CD4-positive, alpha-beta T cell treated with Interleukin-15 for 4 hours (primary cell): ENCODE data around the gene CKAP2.
"Not testable (repeated sequence)": the region's sequence is repeated elsewhere in the genome, so short reads cannot be mapped to it uniquely, and the experiment has no call there.

Experiments used
- DNase-seq: peaks from one replicate; pipeline ENCODE4 v3.0.0-alpha.2; 2020; ENCODE audit warnings: low spot score

CKAP2 gene

GRCh38 chr13:52451135-52451804, 4.0 kb upstream of the CKAP2 start:
- DNase-seq = no peak

- no peak for DNase-seq
Observed at GRCh38 chr13:52452470-52452869, 2.8 kb upstream of the CKAP2 start.

GRCh38 chr13:52454459-52454819, 839 bp upstream of the CKAP2 start:
- DNase-seq = no peak

- DNase-seq = peak; percentile 71
Observed at GRCh38 chr13:52455677-52456041, 381 bp downstream of the CKAP2 start.

GRCh38 chr13:52459668-52460067, 4.4 kb downstream of the CKAP2 start:
- DNase-seq = no peak

- no peak for DNase-seq
Observed at GRCh38 chr13:52461265-52461664, 6.0 kb downstream of the CKAP2 start.

- DNase-seq = no peak
Observed at GRCh38 chr13:52463526-52463925, 8.2 kb downstream of the CKAP2 start.

GRCh38 chr13:52468487-52468886, 13.2 kb downstream of the CKAP2 start:
- DNase-seq = not testable (repeated sequence)

GRCh38 chr13:52480677-52481428, 25.6 kb downstream of the CKAP2 start:
- DNase-seq = not testable (repeated sequence)

- DNase-seq = not testable (repeated sequence)
Observed at GRCh38 chr13:52487078-52487477, 31.8 kb downstream of the CKAP2 start.

- not testable (repeated sequence) for DNase-seq
Observed at GRCh38 chr13:52488763-52489162, 33.5 kb downstream of the CKAP2 start.

GRCh38 chr13:52491015-52491414, 35.7 kb downstream of the CKAP2 start:
- not testable (repeated sequence) for DNase-seq

- DNase-seq = not testable (repeated sequence)
Observed at GRCh38 chr13:52494241-52494640, 39.0 kb downstream of the CKAP2 start.

GRCh38 chr13:52497979-52498378, 42.7 kb downstream of the CKAP2 start:
- not testable (repeated sequence) for DNase-seq

- not testable (repeated sequence) for DNase-seq
Observed at GRCh38 chr13:52502277-52502676, 47.0 kb downstream of the CKAP2 start.

- DNase-seq = not testable (repeated sequence)
Observed at GRCh38 chr13:52505843-52506242, 50.6 kb downstream of the CKAP2 start.

- not testable (repeated sequence) for DNase-seq
Observed at GRCh38 chr13:52509532-52509931, 54.3 kb downstream of the CKAP2 start.

GRCh38 chr13:52510221-52510797, 55.0 kb downstream of the CKAP2 start:
- DNase-seq = not testable (repeated sequence)

- DNase-seq = not testable (repeated sequence)
Observed at GRCh38 chr13:52511598-52511997, 56.3 kb downstream of the CKAP2 start.

GRCh38 chr13:52513957-52514596, 58.8 kb downstream of the CKAP2 start:
- DNase-seq = peak; percentile 37

GRCh38 chr13:52523323-52523722, 68.0 kb downstream of the CKAP2 start:
- DNase-seq = not testable (repeated sequence)
